GM23338 (cell line): ENCODE data around the gene BCAS1. TPM values are rescaled to one million over a fixed set of nuclear protein-coding genes. Genes with fewer than 3 reads are reported as not detected.
"Not testable (repeated sequence)": the region's sequence is repeated elsewhere in the genome, so short reads cannot be mapped to it uniquely, and the experiment has no call there.

Experiments
- ATAC-seq: fragments of 200-7000 bp; cut with Tn5 transposase; 3 replicates; pipeline ENCODE4 v1.9.1; 2020
- DNase-seq: peaks from one replicate; pipeline ENCODE4 v3.0.0-alpha.2; 2015; ENCODE audit warnings: low spot score
- H2AFZ ChIP-seq: fragments of 200-600 bp; sonication (generic); 2 replicates; pipeline ENCODE4 v1.8.0; 2016; ENCODE audit warnings: antibody characterized with exemption, mild to moderate bottlenecking, moderate library complexity
- H3F3A ChIP-seq: fragments of 200-600 bp; sonication (generic); replicated peaks from 2 replicates; pipeline ENCODE4 v1.8.0; 2017; ENCODE audit warnings: antibody characterized with exemption, mixed run types, low read depth
- H3K27ac ChIP-seq: fragments of 200-600 bp; sonication (generic); 2 replicates; pipeline ENCODE4 v1.6.1; 2016; ENCODE audit warnings: low read depth
- H3K27me3 ChIP-seq: fragments of 200-600 bp; sonication (generic); 2 replicates; pipeline ENCODE4 v1.8.0; 2016; ENCODE audit warnings: mild to moderate bottlenecking, mixed run types, moderate library complexity; ENCODE audit not compliant: insufficient read depth
- H3K36me3 ChIP-seq: fragments of 200-600 bp; sonication (generic); 2 replicates; pipeline ENCODE4 v1.8.0; 2016; ENCODE audit warnings: mild to moderate bottlenecking; ENCODE audit not compliant: insufficient read depth
- H3K4me1 ChIP-seq: fragments of 200-600 bp; sonication (generic); 2 replicates; pipeline ENCODE4 v1.8.0; 2016; ENCODE audit warnings: mild to moderate bottlenecking, moderate library complexity; ENCODE audit not compliant: insufficient read depth
- H3K4me2 ChIP-seq: fragments of 200-600 bp; sonication (generic); 2 replicates; pipeline ENCODE4 v1.7.1; 2017; ENCODE audit warnings: mixed run types
- H3K4me3 ChIP-seq: fragments of 200-600 bp; sonication (generic); 2 replicates; pipeline ENCODE4 v1.6.1; 2016; ENCODE audit warnings: mixed run types
- H3K79me2 ChIP-seq: fragments of 200-600 bp; sonication (generic); replicated peaks from 2 replicates; pipeline ENCODE4 v1.8.0; 2017; ENCODE audit warnings: mild to moderate bottlenecking; ENCODE audit not compliant: insufficient read depth
- H3K9me2 ChIP-seq: fragments of 200-600 bp; sonication (generic); 2 replicates; pipeline ENCODE4 v1.8.0; 2017; ENCODE audit not compliant: insufficient read depth
- H4K20me1 ChIP-seq: fragments of 200-600 bp; sonication (generic); replicated peaks from 2 replicates; pipeline ENCODE4 v1.8.0; 2017; ENCODE audit warnings: mild to moderate bottlenecking; ENCODE audit not compliant: insufficient read depth
- H3K27ac Mint-ChIP-seq: 2 replicates; pipeline ENCODE4 v1.8.0; 2020; ENCODE audit warnings: inconsistent platforms, mild to moderate bottlenecking, moderate library complexity, mixed read lengths
- H3K27me3 Mint-ChIP-seq: 3 replicates; pipeline ENCODE4 v1.8.0; 2022; ENCODE audit warnings: low read depth, mild to moderate bottlenecking, moderate library complexity, mixed read lengths, inconsistent platforms; ENCODE audit not compliant: insufficient read depth, poor library complexity
- H3K36me3 Mint-ChIP-seq: 3 replicates; pipeline ENCODE4 v1.8.0; 2021; ENCODE audit warnings: low read depth, mild to moderate bottlenecking, inconsistent platforms, moderate library complexity, mixed read lengths
- H3K4me1 Mint-ChIP-seq: 3 replicates; pipeline ENCODE4 v1.8.0; 2020; ENCODE audit warnings: mild to moderate bottlenecking, inconsistent platforms, mixed read lengths
- H3K4me3 Mint-ChIP-seq: 3 replicates; pipeline ENCODE4 v1.8.0; 2021; ENCODE audit warnings: moderate library complexity, mild to moderate bottlenecking, inconsistent platforms, mixed read lengths
- H3K9me3 Mint-ChIP-seq: 3 replicates; pipeline ENCODE4 v1.8.0; 2020; ENCODE audit warnings: moderate library complexity, mild to moderate bottlenecking, inconsistent platforms, mixed read lengths
- CREB1 ChIP-seq: fragments of 250-450 bp; sonication (Bioruptor Pico); IDR thresholded peaks from 2 replicates; pipeline ENCODE4 v1.5.0; 2020; ENCODE audit warnings: low read depth, mild to moderate bottlenecking, moderate library complexity
- EZH2 ChIP-seq: fragments of 200-600 bp; sonication (generic); IDR thresholded peaks from one replicate; pipeline ENCODE4 v1.8.0; 2017; ENCODE audit warnings: antibody characterized with exemption, mild to moderate bottlenecking, low read depth; ENCODE audit not compliant: unreplicated experiment
- EZH2phosphoT487 ChIP-seq: fragments of 200-600 bp; sonication (generic); IDR thresholded peaks from one replicate; pipeline ENCODE4 v1.8.1; 2018; ENCODE audit warnings: antibody characterized with exemption; ENCODE audit not compliant: unreplicated experiment
- JUNB ChIP-seq: IDR thresholded peaks from one replicate; pipeline ENCODE4 v1.6.1; 2016; ENCODE audit warnings: antibody characterized with exemption; ENCODE audit not compliant: unreplicated experiment
- NANOG ChIP-seq: IDR thresholded peaks from 2 replicates; pipeline ENCODE4 v1.6.1; 2016; ENCODE audit warnings: antibody characterized with exemption, borderline replicate concordance
- POLR2AphosphoS5 ChIP-seq: IDR thresholded peaks from 2 replicates; pipeline ENCODE4 v1.6.1; 2016; ENCODE audit warnings: antibody characterized with exemption, low read depth
- STAT1 ChIP-seq: IDR thresholded peaks from one replicate; pipeline ENCODE4 v1.6.1; 2016; ENCODE audit warnings: antibody characterized with exemption; ENCODE audit not compliant: unreplicated experiment
- ZNF114 ChIP-seq: fragments of 250-450 bp; sonication (Bioruptor Pico); IDR thresholded peaks from 2 replicates; pipeline ENCODE4 v1.5.0; 2020; ENCODE audit warnings: mild to moderate bottlenecking, moderate library complexity
- polyA plus RNA-seq: library from polyadenylated mRNA; unstranded; fragments of >200 nt; fragmentation: Nextera tagmentation; extraction: Ambion mirVana; gene quantifications from 2 replicates; pipeline ENCODE4 v1.2.1, GENCODE V29; 2016
- total RNA-seq: library from RNA; depleted of rRNA; stranded (reverse); fragments of >200 nt; shearing (Covaris generic); gene quantifications from 2 replicates; pipeline ENCODE4 v1.2.3, GENCODE V29; 2014
- TF ChIP-seq, protein P1 (sequence below): IDR thresholded peaks from 2 replicates; pipeline ENCODE4 v1.6.1; 2016; ENCODE audit warnings: antibody characterized with exemption
- TF ChIP-seq, protein P2 (sequence below), 2 experiments: fragments of 200-600 bp in 1 of 2; sonication (generic) in 1 of 2; conservative IDR thresholded peaks; 2 replicates each; pipeline versions ENCODE4 v1.5.1 to v1.6.1; 2016 to 2017; ENCODE audit warnings: antibody characterized with exemption in 2 of 2, low read depth in 2 of 2, mild to moderate bottlenecking in 2 of 2, moderate library complexity in 1 of 2

Gene BCAS1
- total and polyA plus RNA-seq, 2 experiments from 2014 or later, result 0.17 to 0.19 TPM

- TF ChIP-seq NANOG (no peak), CREB1 (no peak), STAT1 (no peak), POLR2AphosphoS5 (no peak), EZH2 (no peak)
These were observed 94.6 kb downstream of the BCAS1 start (continued) for GRCh38 chr20:53975761-53976160.

DNA sequence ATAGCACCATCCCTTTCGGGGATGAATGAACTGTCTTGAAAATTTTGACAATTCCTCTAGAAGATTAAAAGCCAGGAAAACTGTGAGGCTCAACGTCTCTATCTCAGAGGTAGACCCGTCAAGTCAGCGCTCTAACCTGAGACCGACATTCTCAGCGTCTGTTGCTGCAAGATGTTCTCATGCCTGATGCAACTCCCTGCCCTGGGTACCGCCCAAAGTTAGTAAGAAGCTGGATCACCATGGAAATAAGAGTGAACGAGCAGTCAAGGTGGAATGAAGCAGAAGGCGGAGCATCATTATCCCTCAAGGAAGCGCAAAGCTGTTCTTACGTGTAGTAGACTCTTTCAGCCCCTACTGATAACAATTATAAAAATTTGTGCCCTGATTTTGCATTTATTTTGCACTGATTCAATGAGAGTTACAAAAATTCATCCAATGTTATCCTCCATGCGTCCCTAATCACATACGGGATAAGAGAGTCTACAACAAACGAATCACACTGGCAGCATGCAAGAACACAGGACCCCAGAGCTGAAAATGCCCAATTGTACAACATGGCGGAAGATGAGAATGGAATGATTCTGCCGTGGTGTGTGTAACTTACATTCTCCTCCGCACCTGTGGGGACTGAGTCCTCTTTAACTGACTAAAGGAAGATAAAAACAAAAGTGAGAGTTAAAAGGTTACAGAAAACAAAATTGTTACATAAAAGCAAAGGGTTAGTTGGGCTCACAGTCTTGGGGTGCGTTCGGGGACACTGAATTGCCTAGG, 95.4 kb downstream of the BCAS1 start:
- Mint-ChIP-seq H3K9me3 (peaks cover 17% of the 10 kb centered on the region), H3K27ac (no peak overlapping the region), H3K4me1 (no peaks in the 10 kb centered on the region), H3K4me3 (no peak overlapping the region), H3K27me3 (no peaks in the 10 kb centered on the region), H3K36me3 (peaks cover 2% of the 10 kb centered on the region; the same call in 1 of the 3 replicates)
- Histone ChIP-seq H3K4me3 (no peak overlapping the region), H3K27ac (no peak overlapping the region), H3K4me1 (no peaks in the 10 kb centered on the region), H3K36me3 (no peaks in the 10 kb centered on the region), H3K9me2 (no peaks in the 10 kb centered on the region), H3F3A (no peaks in the 10 kb centered on the region), H3K4me2 (no peak overlapping the region), H2AFZ (peak overlapping the region; percentile 59; the same call in 1 of the 2 replicates), H3K27me3 (no peaks in the 10 kb centered on the region), H4K20me1 (no peaks in the 10 kb centered on the region), H3K79me2 (no peaks in the 10 kb centered on the region)
- ATAC-seq (no peak), DNase-seq (peak; percentile 12)
- TF ChIP-seq ZNF114 (CRISPR knock-in tag) (no peak), EZH2 (no peak), POLR2AphosphoS5 (no peak), EZH2phosphoT487 (no peak), CREB1 (no peak), JUNB (no peak)
- TF ChIP-seq, protein P1, sequence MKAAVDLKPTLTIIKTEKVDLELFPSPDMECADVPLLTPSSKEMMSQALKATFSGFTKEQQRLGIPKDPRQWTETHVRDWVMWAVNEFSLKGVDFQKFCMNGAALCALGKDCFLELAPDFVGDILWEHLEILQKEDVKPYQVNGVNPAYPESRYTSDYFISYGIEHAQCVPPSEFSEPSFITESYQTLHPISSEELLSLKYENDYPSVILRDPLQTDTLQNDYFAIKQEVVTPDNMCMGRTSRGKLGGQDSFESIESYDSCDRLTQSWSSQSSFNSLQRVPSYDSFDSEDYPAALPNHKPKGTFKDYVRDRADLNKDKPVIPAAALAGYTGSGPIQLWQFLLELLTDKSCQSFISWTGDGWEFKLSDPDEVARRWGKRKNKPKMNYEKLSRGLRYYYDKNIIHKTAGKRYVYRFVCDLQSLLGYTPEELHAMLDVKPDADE, result no peak
- TF ChIP-seq, protein P2, sequence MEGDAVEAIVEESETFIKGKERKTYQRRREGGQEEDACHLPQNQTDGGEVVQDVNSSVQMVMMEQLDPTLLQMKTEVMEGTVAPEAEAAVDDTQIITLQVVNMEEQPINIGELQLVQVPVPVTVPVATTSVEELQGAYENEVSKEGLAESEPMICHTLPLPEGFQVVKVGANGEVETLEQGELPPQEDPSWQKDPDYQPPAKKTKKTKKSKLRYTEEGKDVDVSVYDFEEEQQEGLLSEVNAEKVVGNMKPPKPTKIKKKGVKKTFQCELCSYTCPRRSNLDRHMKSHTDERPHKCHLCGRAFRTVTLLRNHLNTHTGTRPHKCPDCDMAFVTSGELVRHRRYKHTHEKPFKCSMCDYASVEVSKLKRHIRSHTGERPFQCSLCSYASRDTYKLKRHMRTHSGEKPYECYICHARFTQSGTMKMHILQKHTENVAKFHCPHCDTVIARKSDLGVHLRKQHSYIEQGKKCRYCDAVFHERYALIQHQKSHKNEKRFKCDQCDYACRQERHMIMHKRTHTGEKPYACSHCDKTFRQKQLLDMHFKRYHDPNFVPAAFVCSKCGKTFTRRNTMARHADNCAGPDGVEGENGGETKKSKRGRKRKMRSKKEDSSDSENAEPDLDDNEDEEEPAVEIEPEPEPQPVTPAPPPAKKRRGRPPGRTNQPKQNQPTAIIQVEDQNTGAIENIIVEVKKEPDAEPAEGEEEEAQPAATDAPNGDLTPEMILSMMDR (conservative IDR thresholded peaks at IDR 0.05; ENCODE audit: low read depth in 2 of 2), result no peak

DNA sequence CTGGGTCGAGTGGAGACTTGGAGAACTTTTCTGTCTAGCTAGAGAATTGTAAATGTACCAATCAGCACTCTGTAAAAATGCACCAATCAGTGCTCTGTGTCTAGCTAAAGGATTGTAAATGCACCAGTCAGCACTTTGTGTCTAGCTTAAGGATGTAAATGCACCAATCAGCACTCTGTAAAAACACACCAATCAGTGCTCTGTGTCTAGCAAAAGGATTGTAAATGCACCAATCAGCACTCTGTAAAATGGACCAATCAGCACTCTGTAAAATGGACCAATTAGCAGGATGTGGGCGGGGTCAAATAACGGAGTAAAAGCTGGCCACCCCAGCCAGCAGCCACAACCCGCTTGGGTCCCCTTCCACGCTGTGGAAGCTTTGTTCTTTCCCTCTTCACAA, 96.5 kb downstream of the BCAS1 start:
- not testable (repeated sequence) for ATAC-seq, H3K4me2 ChIP-seq, H3K4me1 Mint-ChIP-seq, H2AFZ ChIP-seq, H3K9me2 ChIP-seq, H3K36me3 Mint-ChIP-seq, H3K27me3 Mint-ChIP-seq, H3K4me3 ChIP-seq, H3K27ac ChIP-seq, H3K36me3 ChIP-seq, H3K27me3 ChIP-seq, H3K4me1 ChIP-seq, H4K20me1 ChIP-seq, H3F3A ChIP-seq, DNase-seq, H3K4me3 Mint-ChIP-seq, H3K27ac Mint-ChIP-seq, H3K79me2 ChIP-seq
- H3K9me3 Mint-ChIP-seq, result peaks cover 17% of the 10 kb centered on the region
